ENCODE data around the gene MRPL19. TPM values are rescaled to one million over a fixed set of nuclear protein-coding genes. Genes with fewer than 3 reads are reported as not detected.

Gene MRPL19
- total and polyA plus RNA-seq, 12 donors = 16.5 to 107 (median 69.2) TPM

- intact Hi-C loops (cut with DNase I) = no loop called here
- TF ChIP-seq CTCF (IDR thresholded peaks at IDR 0.05) (peak in 1 of 6 experiments; percentile 11), POLR2A (IDR thresholded peaks at IDR 0.05) (no peak)
- H3K4me1 ChIP-seq (replicated peaks in 1 of 2) = peaks cover 8 to 18% of the 10 kb centered on the region in 2 donors
- H3K27ac ChIP-seq = no peak overlapping the region
- H3K36me3 ChIP-seq (replicated peaks in 1 of 2) = peaks cover 0 to 36% of the 10 kb centered on the region in 2 donors
- H3K4me3 ChIP-seq = peak overlapping the region in 1 of 4 donors; percentile 84
- no peaks in the 10 kb centered on the region for H3K27me3 ChIP-seq
- H3K9me3 ChIP-seq (replicated peaks in 1 of 3) = no peaks in the 10 kb centered on the region
- WGBS, 4 donors = 74 to 85% (median 77%) methylated on average over 3 of the region's 3 CpGs
- no peak for DNase-seq
Measured at GRCh38 chr2:75647771-75648170, 1.2 kb downstream of the MRPL19 start.

- peaks cover 0 to 71% of the 10 kb centered on the region in 2 donors for H3K36me3 ChIP-seq (replicated peaks in 1 of 2)
Measured at GRCh38 chr2:75654012-75654411, 7.4 kb downstream of the MRPL19 start.

GRCh38 chr2:75655861-75656260, 9.3 kb downstream of the MRPL19 start:
- no peak for DNase-seq
- Histone ChIP-seq H3K27me3 (no peaks in the 10 kb centered on the region), H3K27ac (no peak overlapping the region), H3K9me3 (replicated peaks in 1 of 3) (peaks cover 0 to 4% (median 0%) of the 10 kb centered on the region in 3 donors), H3K4me1 (replicated peaks in 1 of 2) (no peaks in the 10 kb centered on the region), H3K36me3 (replicated peaks in 1 of 2) (peaks cover 0 to 57% of the 10 kb centered on the region in 2 donors), H3K4me3 (no peak overlapping the region)
- WGBS, 4 donors = 84 to 92% (median 86%) methylated on average over 1 of the region's 1 CpG
- intact Hi-C loops (cut with DNase I) = no loop called here
- TF ChIP-seq CTCF (IDR thresholded peaks at IDR 0.05) = no peak
- TF ChIP-seq POLR2A (IDR thresholded peaks at IDR 0.05) = no peak

More at GRCh38 chr2:75654012-75654411, 7.4 kb downstream of the MRPL19 start:
- Histone ChIP-seq H3K9me3 (replicated peaks in 1 of 3) (peaks cover 0 to 2% (median 0%) of the 10 kb centered on the region in 3 donors), H3K27me3 (no peaks in the 10 kb centered on the region), H3K27ac (no peak overlapping the region), H3K4me1 (replicated peaks in 1 of 2) (peaks cover 0 to 1% of the 10 kb centered on the region in 2 donors), H3K4me3 (no peak overlapping the region)
- WGBS, 4 donors = 97 to 98% (median 98%) methylated on average over 2 of the region's 2 CpGs
- DNase-seq = no peak
- intact Hi-C loops (cut with DNase I) = no loop called here
- TF ChIP-seq CTCF (IDR thresholded peaks at IDR 0.05) = no peak
- TF ChIP-seq POLR2A (IDR thresholded peaks at IDR 0.05) = no peak

GRCh38 chr2:75656563-75656962, 10.0 kb downstream of the MRPL19 start:
- no peak overlapping the region for H3K4me3 ChIP-seq
- no peaks in the 10 kb centered on the region for H3K4me1 ChIP-seq (replicated peaks in 1 of 2)
- no peak overlapping the region for H3K27ac ChIP-seq
- DNase-seq = no peak
- intact Hi-C loops (cut with DNase I) = no loop called here
- peaks cover 0 to 4% (median 0%) of the 10 kb centered on the region in 3 donors for H3K9me3 ChIP-seq (replicated peaks in 1 of 3)
- WGBS, 4 donors = 46 to 65% (median 53%) methylated on average over 1 of the region's 1 CpG
- no peaks in the 10 kb centered on the region for H3K27me3 ChIP-seq
- H3K36me3 ChIP-seq (replicated peaks in 1 of 2) = peaks cover 0 to 50% of the 10 kb centered on the region in 2 donors
- TF ChIP-seq CTCF (IDR thresholded peaks at IDR 0.05) (no peak), POLR2A (IDR thresholded peaks at IDR 0.05) (no peak)

All from adrenal gland (tissue), 12 donors.